Measurements from ENCODE around the gene NFIA. TPM values are rescaled to one million over a fixed set of nuclear protein-coding genes. Genes with fewer than 3 reads are reported as not detected.
A peak's percentile ranks its signal among the peaks of the same experiment; 100 is the strongest.

NFIA gene
- polyA plus RNA-seq, 1 donor: 22.8 TPM

GRCh38 chr1:61152469-61153105, 70.2 kb downstream of the NFIA start:
- no peak for DNase-seq (ENCODE audit: low read depth)

- no peak for DNase-seq (ENCODE audit: low read depth)
These were observed 74.5 kb downstream of the NFIA start for GRCh38 chr1:61156576-61157467.

GRCh38 chr1:61157468-61157987, 75.2 kb downstream of the NFIA start:
- DNase-seq (ENCODE audit: low read depth): peak; percentile 57

DNA sequence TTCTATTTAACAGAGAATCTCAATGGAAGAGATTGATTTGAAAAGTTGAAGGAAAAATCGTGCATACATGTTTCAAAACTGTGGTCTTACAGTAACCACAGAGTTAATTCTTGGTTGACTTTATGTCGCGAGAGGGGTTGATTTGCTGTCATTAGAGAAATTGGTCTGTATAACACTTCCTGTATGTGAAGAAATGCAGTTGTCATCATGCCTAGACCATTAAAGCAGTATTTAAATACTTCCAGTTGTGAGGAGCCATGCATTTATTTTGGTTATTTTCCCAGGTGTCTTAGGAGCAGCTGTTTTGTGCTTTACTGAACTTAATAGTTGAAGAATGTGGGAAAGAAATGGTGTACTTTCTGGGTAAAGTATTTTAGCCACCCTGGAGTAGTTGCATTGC, 76.2 kb downstream of the NFIA start:
- DNase-seq (ENCODE audit: low read depth): no peak

DNA sequence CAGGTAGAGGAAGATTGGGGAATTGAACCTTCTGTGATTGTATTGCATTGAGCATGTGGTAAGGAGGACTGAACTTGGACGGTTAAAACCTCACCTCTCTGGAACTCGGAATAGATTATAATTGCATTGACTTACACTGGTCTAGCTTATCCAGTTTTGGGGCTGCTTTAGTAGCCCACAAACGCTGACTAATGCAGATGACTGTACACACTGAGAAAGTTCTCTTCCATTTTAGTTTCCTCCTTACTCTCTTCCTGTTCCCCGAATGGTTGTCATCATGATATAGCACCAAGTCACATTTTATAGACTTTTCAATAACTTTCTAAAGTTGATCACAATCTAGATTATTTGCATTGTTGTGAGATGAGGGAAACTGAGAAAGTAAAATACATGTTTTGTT, 78.2 kb downstream of the NFIA start:
- DNase-seq (ENCODE audit: low read depth): no peak

- DNase-seq (ENCODE audit: low read depth): no peak
These were observed 80.3 kb downstream of the NFIA start for GRCh38 chr1:61162520-61163258.

- no peak for DNase-seq (ENCODE audit: low read depth)
These were observed 81.0 kb downstream of the NFIA start for GRCh38 chr1:61163355-61163754.

- no peak for DNase-seq (ENCODE audit: low read depth)
These were observed 83.0 kb downstream of the NFIA start for GRCh38 chr1:61165402-61165801.

- no peak for DNase-seq (ENCODE audit: low read depth)
These were observed 84.9 kb downstream of the NFIA start for GRCh38 chr1:61167309-61167708.

DNA sequence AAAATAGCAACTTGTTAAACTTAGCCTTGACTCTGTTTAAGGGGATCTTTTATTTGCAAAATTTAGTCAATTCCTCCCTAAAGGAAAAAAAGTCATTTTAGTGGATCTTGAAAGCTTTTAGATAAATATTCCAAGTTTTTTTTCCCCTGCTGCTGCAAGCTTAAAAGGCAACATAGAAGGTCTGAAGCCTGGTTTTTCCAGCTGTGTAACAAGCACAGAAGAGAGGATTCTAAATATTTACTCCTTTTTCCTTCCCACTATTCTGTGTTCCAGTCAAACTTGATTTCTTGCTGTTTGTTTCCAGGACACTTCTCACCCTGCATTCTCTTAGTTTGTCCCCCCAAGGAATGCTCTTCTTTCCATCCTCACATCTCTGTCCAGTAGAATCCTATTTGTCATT, 86.7 kb downstream of the NFIA start:
- no peak for DNase-seq (ENCODE audit: low read depth)

DNA sequence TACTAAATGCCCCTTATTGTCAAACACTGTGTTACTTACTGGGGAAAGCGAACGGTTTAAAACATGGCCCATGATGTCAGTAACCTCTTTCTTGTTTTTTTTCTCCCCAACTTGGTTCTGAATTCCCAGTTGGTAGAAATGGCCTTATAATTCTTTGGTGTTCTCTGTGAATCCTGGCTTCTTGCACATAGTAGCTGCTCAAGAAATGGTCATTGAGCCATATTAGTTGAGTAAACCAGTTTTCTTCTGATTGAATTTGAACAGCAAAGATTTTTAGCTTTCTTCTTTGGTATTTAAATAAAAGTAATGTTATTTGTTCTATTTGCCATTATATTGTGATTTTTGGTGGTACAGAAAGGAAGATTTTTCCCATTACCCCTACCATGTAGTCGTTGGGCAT, 87.3 kb downstream of the NFIA start:
- DNase-seq (ENCODE audit: low read depth): no peak

- no peak for DNase-seq (ENCODE audit: low read depth)
These were observed 88.2 kb downstream of the NFIA start for GRCh38 chr1:61170328-61171238.

DNA sequence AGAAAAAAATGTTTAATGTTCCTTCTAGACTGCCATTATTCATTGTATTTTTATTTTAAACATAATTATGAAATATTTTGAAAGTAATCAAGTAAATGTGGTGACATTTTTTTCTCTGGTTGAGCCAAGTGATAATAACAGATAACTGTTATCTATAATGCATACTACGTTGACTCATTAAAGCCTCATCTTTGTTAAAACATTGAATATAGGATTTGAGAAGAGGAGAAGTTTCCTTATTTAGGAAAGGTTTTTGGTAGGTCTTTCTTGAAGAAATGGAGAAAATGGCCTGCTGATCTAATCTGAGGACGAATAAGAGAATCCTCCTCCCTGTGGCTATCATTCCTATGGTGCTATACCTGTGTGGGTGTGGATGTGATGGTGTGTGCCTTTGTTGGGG, 89.0 kb downstream of the NFIA start:
- DNase-seq (ENCODE audit: low read depth): no peak

- no peak for DNase-seq (ENCODE audit: low read depth)
These were observed 89.6 kb downstream of the NFIA start for GRCh38 chr1:61171974-61172373.

GRCh38 chr1:61173118-61173517, 90.8 kb downstream of the NFIA start:
- DNase-seq (ENCODE audit: low read depth): no peak

GRCh38 chr1:61174060-61174795, 91.9 kb downstream of the NFIA start:
- no peak for DNase-seq (ENCODE audit: low read depth)

DNA sequence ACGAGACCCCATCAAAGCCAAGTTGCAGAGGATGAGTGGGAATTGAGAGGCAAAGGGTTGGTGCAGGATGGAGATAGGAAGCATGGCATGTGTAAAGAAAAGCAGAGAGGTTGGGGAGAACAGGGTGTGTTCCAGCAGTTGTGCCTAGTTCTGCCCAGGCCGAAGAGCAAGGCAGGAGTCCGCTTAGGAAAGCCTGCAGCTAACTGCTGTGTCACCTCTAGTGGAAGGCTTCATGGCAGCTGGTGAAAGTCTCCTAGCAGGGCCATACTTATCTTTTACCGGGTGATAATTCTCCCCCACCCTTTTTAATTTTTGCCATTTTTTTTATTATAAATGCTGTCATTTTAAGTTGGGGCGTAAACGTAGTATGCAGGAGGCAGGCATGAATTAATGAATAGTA, 93.6 kb downstream of the NFIA start:
- DNase-seq (ENCODE audit: low read depth): no peak

GRCh38 chr1:61181067-61182038, 99.0 kb downstream of the NFIA start:
- DNase-seq (ENCODE audit: low read depth): no peak

GRCh38 chr1:61182049-61182448, 99.7 kb downstream of the NFIA start:
- no peak for DNase-seq (ENCODE audit: low read depth)

All from forelimb muscle (tissue), 1 donor.